ENCODE results near the gene NOS1.
"Not testable (repeated sequence)": the region's sequence is repeated elsewhere in the genome, so short reads cannot be mapped to it uniquely, and the experiment has no call there.

Gene NOS1

DNA sequence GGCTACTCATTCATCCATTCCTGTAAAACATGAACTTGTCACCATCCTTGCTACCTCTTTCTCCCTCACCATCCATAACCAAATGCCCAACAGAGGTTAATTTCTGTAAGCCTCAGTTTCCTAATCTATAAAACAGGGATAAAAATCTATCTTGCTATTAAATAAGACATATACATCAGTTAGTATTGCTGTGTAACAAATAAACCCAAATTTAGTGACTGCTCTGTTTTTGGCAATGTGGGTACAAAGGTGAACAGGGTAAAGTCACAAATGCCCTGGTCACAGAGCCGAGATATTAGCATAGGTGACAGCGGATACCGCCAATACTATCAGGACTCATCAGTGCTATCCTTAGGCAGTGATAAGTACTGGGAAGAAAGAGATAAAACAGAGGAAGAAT is 167.5 kb downstream of the NOS1 start:
- DNase-seq (ENCODE audit: insufficient read length, low spot score) (no peak), FAIRE-seq (no peak)
- TF ChIP-seq SPI1 (IDR thresholded peaks at IDR 0.05; ENCODE audit: low read depth, low read length) (no peak), POU2F2 (IDR thresholded peaks at IDR 0.05; ENCODE audit: low read depth, low read length) (no peak), PAX5 (IDR thresholded peaks at IDR 0.05; ENCODE audit: insufficient read depth, low read length, severe bottlenecking) (no peak), TAF1 (IDR thresholded peaks at IDR 0.05; ENCODE audit: low read depth, low read length) (no peak), POLR2AphosphoS5 (IDR thresholded peaks at IDR 0.05; ENCODE audit: low read depth, low read length) (no peak), POLR2A (IDR thresholded peaks at IDR 0.05; ENCODE audit: low read depth, low read length) (no peak)

- not testable (repeated sequence) for FAIRE-seq; DNase-seq (ENCODE audit: insufficient read length, low spot score)
Measured at GRCh38 chr12:117192581-117192980, 168.8 kb downstream of the NOS1 start.

DNA sequence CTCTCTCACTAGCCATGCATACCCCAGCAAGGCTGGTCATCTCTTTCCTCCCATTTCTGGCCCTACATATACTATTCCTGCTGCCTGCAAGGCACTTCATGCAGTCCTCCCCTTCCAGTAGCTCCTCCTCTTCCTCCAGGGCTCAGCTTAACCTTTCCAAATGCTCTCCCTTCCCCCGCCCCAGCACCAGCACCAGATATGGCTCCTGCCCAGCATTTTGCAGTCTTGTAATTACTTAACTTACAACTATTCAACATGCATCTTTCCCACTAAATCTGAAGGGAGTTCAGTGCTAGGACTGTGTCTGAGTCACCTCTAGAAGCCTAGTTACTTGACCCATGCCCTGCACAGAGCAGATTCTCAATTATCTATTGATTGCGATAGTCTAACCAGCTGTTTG is 169.4 kb downstream of the NOS1 start:
- DNase-seq (ENCODE audit: insufficient read length, low spot score) (no peak), FAIRE-seq (no peak)
- TF ChIP-seq TAF1 (IDR thresholded peaks at IDR 0.05; ENCODE audit: low read depth, low read length) (no peak), SPI1 (IDR thresholded peaks at IDR 0.05; ENCODE audit: low read depth, low read length) (no peak), POLR2A (IDR thresholded peaks at IDR 0.05; ENCODE audit: low read depth, low read length) (no peak), POLR2AphosphoS5 (IDR thresholded peaks at IDR 0.05; ENCODE audit: low read depth, low read length) (no peak), POU2F2 (IDR thresholded peaks at IDR 0.05; ENCODE audit: low read depth, low read length) (no peak), PAX5 (IDR thresholded peaks at IDR 0.05; ENCODE audit: insufficient read depth, low read length, severe bottlenecking) (no peak)

- DNase-seq (ENCODE audit: insufficient read length, low spot score) (peak; percentile 92), FAIRE-seq (peak; percentile 90)
Measured at GRCh38 chr12:117190210-117190781, 171.1 kb downstream of the NOS1 start, which contains the start of gene FBXO21. TSS of gene FBXO21 (minus strand) at chr12:117190470. CDS start at chr12:117190456, 14 bp downstream.

GRCh38 chr12:117189725-117190209 is 171.7 kb downstream of the NOS1 start:
- FAIRE-seq, result no peak
- peak; percentile 37 for DNase-seq (ENCODE audit: insufficient read length, low spot score)
- TF ChIP-seq SPI1 (IDR thresholded peaks at IDR 0.05; ENCODE audit: low read depth, low read length) (peak; percentile 84), POLR2AphosphoS5 (IDR thresholded peaks at IDR 0.05; ENCODE audit: low read depth, low read length) (no peak)

More at GRCh38 chr12:117190210-117190781, 171.1 kb downstream of the NOS1 start, which contains the start of gene FBXO21:
- TF ChIP-seq POU2F2 (IDR thresholded peaks at IDR 0.05; ENCODE audit: low read depth, low read length) (peak; percentile 60; the same call in 1 of the 2 replicates), POLR2A (IDR thresholded peaks at IDR 0.05; ENCODE audit: low read depth, low read length) (peak; percentile 91), POLR2AphosphoS5 (IDR thresholded peaks at IDR 0.05; ENCODE audit: low read depth, low read length) (peak; percentile 84), TAF1 (IDR thresholded peaks at IDR 0.05; ENCODE audit: low read depth, low read length) (peak; percentile 98), PAX5 (IDR thresholded peaks at IDR 0.05; ENCODE audit: insufficient read depth, low read length, severe bottlenecking) (no peak), SPI1 (IDR thresholded peaks at IDR 0.05; ENCODE audit: low read depth, low read length) (no peak)

GRCh38 chr12:117188961-117189724 is 172.3 kb downstream of the NOS1 start:
- FAIRE-seq, result peak; percentile 5
- no peak for DNase-seq (ENCODE audit: insufficient read length, low spot score)
- TF ChIP-seq SPI1 (IDR thresholded peaks at IDR 0.05; ENCODE audit: low read depth, low read length) (no peak), TAF1 (IDR thresholded peaks at IDR 0.05; ENCODE audit: low read depth, low read length) (no peak), PAX5 (IDR thresholded peaks at IDR 0.05; ENCODE audit: insufficient read depth, low read length, severe bottlenecking) (no peak), POLR2A (IDR thresholded peaks at IDR 0.05; ENCODE audit: low read depth, low read length) (no peak), POLR2AphosphoS5 (IDR thresholded peaks at IDR 0.05; ENCODE audit: low read depth, low read length) (no peak), POU2F2 (IDR thresholded peaks at IDR 0.05; ENCODE audit: low read depth, low read length) (no peak)

DNA sequence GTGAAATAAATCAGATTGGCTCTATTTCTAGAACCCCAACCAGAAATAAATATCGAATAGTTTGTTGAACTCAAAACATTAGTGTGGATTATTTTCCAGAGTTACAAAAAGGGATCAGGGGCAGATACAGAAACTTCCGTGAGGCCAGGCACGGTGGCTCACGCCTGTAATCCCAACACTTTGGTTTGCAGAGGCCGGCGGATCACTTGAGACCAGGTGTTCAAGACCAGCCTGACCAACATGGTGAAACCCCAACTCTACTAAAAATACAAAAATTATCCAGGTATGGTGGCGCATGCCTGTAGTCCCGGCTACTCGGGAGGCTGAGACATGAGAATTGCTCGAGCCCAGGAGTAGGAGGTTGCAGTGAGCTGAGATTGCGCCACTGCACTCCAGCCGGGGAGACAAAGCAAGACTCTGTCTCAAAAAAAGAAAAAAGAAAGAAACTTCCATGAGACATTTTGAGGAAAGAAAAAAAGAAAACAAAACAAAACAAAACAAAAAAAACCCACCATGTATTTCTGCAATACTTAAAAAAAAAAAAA is 173.2 kb downstream of the NOS1 start:
- TF ChIP-seq POLR2A (IDR thresholded peaks at IDR 0.05; ENCODE audit: low read depth, low read length) (no peak), POLR2AphosphoS5 (IDR thresholded peaks at IDR 0.05; ENCODE audit: low read depth, low read length) (no peak), SPI1 (IDR thresholded peaks at IDR 0.05; ENCODE audit: low read depth, low read length) (no peak), PAX5 (IDR thresholded peaks at IDR 0.05; ENCODE audit: insufficient read depth, low read length, severe bottlenecking) (no peak), TAF1 (IDR thresholded peaks at IDR 0.05; ENCODE audit: low read depth, low read length) (no peak), POU2F2 (IDR thresholded peaks at IDR 0.05; ENCODE audit: low read depth, low read length) (no peak)
- no peak for DNase-seq (ENCODE audit: insufficient read length, low spot score)
- no peak for FAIRE-seq

- TF ChIP-seq SPI1 (IDR thresholded peaks at IDR 0.05; ENCODE audit: low read depth, low read length) (no peak), PAX5 (IDR thresholded peaks at IDR 0.05; ENCODE audit: insufficient read depth, low read length, severe bottlenecking) (no peak), POLR2A (IDR thresholded peaks at IDR 0.05; ENCODE audit: low read depth, low read length) (no peak), POU2F2 (IDR thresholded peaks at IDR 0.05; ENCODE audit: low read depth, low read length) (no peak), POLR2AphosphoS5 (IDR thresholded peaks at IDR 0.05; ENCODE audit: low read depth, low read length) (no peak), TAF1 (IDR thresholded peaks at IDR 0.05; ENCODE audit: low read depth, low read length) (no peak)
Measured at GRCh38 chr12:117187421-117187820, 174.0 kb downstream of the NOS1 start.

DNA sequence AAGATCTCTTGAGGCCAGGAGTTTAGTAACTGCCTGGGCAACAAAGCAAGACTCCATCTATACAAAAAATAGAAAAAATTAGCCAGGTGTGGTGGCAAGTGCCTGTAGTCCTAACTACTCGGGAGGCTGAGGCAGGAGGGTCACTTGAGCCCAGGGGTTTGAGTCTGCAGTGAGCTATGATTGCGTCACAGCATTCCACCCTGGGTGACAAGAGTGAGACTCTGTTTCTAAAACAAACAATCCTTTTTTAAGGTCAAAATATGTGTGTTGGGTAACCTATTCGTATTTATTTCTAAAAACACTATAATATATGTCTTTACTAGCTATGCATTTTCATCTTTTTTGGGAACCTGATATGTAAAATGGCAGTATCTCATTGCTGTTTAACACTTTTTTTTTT is 178.6 kb downstream of the NOS1 start:
- DNase-seq (ENCODE audit: insufficient read length, low spot score) (no peak), FAIRE-seq (no peak)
- TF ChIP-seq TAF1 (IDR thresholded peaks at IDR 0.05; ENCODE audit: low read depth, low read length), result no peak
- TF ChIP-seq SPI1 (IDR thresholded peaks at IDR 0.05; ENCODE audit: low read depth, low read length), result no peak
- no peak for TF ChIP-seq PAX5 (IDR thresholded peaks at IDR 0.05; ENCODE audit: insufficient read depth, low read length, severe bottlenecking)
- TF ChIP-seq POLR2A (IDR thresholded peaks at IDR 0.05; ENCODE audit: low read depth, low read length), result no peak
- no peak for TF ChIP-seq POU2F2 (IDR thresholded peaks at IDR 0.05; ENCODE audit: low read depth, low read length)
- TF ChIP-seq POLR2AphosphoS5 (IDR thresholded peaks at IDR 0.05; ENCODE audit: low read depth, low read length), result no peak

More at GRCh38 chr12:117187421-117187820, 174.0 kb downstream of the NOS1 start:
- DNase-seq (ENCODE audit: insufficient read length, low spot score) (no peak), FAIRE-seq (peak; percentile 9)

GRCh38 chr12:117181468-117181843 is 180.0 kb downstream of the NOS1 start:
- not testable (repeated sequence) for FAIRE-seq; DNase-seq (ENCODE audit: insufficient read length, low spot score)
